SK-N-SH (cell line): ENCODE measurements around the gene ECE1.

ENCODE experiments used
- CTCF ChIP-seq: fragments of 200-600 bp; sonication (generic); IDR thresholded peaks from 2 replicates; pipeline ENCODE4 v1.6.1; 2017; ENCODE audit warnings: antibody characterized with exemption, mild to moderate bottlenecking, moderate library complexity
- FOXJ3 ChIP-seq: sonication (generic); formaldehyde crosslinking; IDR thresholded peaks from 2 replicates; pipeline ENCODE4 v1.5.1; 2020; ENCODE audit warnings: mild to moderate bottlenecking, missing genetic modification reagents
- GATA2 ChIP-seq: sonication (generic); formaldehyde crosslinking; IDR thresholded peaks from 2 replicates; pipeline ENCODE4 v1.5.0; 2020; ENCODE audit warnings: mild to moderate bottlenecking, missing genetic modification reagents
- IRF3 ChIP-seq: fragments of 150-350 bp; IDR thresholded peaks from 2 replicates; pipeline ENCODE4 v1.6.1; 2016; ENCODE audit warnings: mild to moderate bottlenecking, low read depth, low read length
- MAX ChIP-seq: IDR thresholded peaks from 2 replicates; pipeline ENCODE4 v1.4.0; 2012; ENCODE audit warnings: low read depth
- MEF2A ChIP-seq: IDR thresholded peaks from 2 replicates; pipeline ENCODE4 v1.4.0; 2012; ENCODE audit warnings: low read depth, borderline replicate concordance
- MXI1 ChIP-seq: IDR thresholded peaks from 2 replicates; pipeline ENCODE4 v1.6.1; 2012; ENCODE audit warnings: mild to moderate bottlenecking, low read depth, low read length, improper control_type of control experiment
- POLR2AphosphoS5 ChIP-seq: IDR thresholded peaks from 2 replicates; pipeline ENCODE4 v1.6.1; 2012; ENCODE audit warnings: low read depth, low read length
- RAD21 ChIP-seq: IDR thresholded peaks from 2 replicates; pipeline ENCODE4 v1.6.1; 2012; ENCODE audit warnings: mild to moderate bottlenecking, low read length
- SMC3 ChIP-seq: IDR thresholded peaks from 2 replicates; pipeline ENCODE4 v1.6.1; 2012; ENCODE audit warnings: low read depth, low read length, improper control_type of control experiment
- TAF1 ChIP-seq: IDR thresholded peaks from 2 replicates; pipeline ENCODE4 v1.6.1; 2012; ENCODE audit warnings: low read depth, mild to moderate bottlenecking, low read length, moderate library complexity, borderline replicate concordance
- TCF12 ChIP-seq: IDR thresholded peaks from 2 replicates; pipeline ENCODE4 v1.4.0; 2012
- YY1 ChIP-seq: IDR thresholded peaks from 2 replicates; pipeline ENCODE4 v1.4.0; 2012; ENCODE audit warnings: low read depth, mild to moderate bottlenecking

- TF ChIP-seq GATA2 (CRISPR knock-in tag) (no peak), CTCF (no peak), YY1 (no peak), TCF12 (no peak), POLR2AphosphoS5 (no peak), TAF1 (no peak), MXI1 (no peak), RAD21 (no peak), FOXJ3 (CRISPR knock-in tag) (no peak), MAX (no peak), SMC3 (no peak), IRF3 (no peak), MEF2A (no peak)
Measured at GRCh38 chr1:21292503-21292983, 2.3 kb upstream of the ECE1 start.
